Inferior parietal cortex (tissue), 1 donor: ENCODE measurements around the gene LRP8.
"Not testable (repeated sequence)": the region's sequence is repeated elsewhere in the genome, so short reads cannot be mapped to it uniquely, and the experiment has no call there.

Experiments used
- DNase-seq: peaks from one replicate; pipeline ENCODE4 v3.0.0-alpha.2; 2016; ENCODE audit errors: extremely low spot score

Gene LRP8

DNA sequence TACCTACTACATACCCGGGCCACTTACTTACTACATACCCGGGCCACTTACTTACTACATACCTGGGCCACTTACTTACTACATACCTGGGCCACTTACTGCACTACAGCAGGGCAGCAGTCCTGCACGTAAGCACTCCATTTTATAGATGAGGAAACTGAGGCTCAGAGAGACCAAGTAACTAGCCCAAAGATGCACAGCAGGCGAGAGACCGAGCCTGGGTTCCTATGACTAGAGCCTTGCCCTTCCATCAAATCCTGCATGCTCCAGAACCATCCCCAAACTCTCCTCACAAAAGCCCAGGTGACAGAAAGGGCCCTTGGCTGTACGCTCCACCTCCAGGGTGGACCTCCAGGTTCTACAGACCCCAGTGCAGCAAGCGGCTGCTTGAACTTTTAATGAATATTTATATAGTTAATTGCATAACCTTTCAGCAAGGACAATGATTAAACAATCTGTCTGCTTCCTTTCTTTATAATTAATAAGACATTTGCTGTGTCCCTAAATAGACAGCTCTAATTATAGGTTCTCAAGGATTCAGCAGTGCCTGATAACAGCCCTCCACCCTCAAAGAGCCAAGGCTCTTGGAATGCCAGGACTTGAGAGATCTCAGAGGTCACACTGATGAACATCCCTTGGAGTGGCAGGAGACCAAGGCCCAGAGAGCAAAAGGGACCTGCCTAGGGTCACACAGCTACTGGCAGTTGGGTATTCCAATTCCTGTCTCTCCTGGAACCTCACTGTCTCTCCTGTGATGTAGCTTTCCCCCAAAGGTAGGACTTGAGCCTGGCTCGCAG is 43.4 kb downstream of the LRP8 start:
- no peak for DNase-seq

DNA sequence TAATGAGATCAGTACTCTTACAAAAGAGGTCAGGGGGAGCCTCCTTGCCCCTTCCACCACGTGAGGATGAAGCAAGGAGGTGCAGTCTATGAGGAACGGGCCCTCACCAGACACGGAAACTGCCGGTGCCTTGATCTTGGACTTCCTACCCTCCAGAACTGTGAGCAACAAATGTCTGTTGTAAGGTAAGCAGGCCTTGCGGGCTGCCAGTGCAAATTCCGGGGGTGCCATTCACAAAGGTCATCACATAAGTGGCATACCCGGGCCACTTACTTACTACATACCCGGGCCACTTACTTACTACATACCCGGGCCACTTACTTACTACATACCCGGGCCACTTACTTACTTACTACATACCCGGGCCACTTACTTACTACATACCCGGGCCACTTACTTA is 44.7 kb downstream of the LRP8 start:
- not testable (repeated sequence) for DNase-seq

DNA sequence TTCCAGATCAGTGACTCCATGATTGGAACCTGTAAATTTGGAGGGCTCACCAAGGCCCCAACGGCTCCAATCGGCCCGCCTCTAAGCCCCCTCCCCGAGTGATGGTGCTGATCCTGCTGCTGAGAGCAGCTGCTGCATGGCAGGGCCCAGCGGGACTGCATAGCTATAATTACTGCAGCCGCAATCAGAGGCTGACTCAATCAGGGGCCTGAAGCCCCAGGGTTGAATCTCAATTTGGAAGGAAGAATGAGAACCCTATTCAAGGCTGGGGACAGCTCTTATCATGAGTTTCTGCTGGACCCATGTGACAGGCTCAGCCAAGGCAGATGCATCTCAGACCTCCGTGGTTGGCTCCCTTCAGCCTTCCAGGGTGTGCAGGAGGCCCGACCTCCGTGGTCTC is 46.7 kb downstream of the LRP8 start:
- no peak for DNase-seq

DNA sequence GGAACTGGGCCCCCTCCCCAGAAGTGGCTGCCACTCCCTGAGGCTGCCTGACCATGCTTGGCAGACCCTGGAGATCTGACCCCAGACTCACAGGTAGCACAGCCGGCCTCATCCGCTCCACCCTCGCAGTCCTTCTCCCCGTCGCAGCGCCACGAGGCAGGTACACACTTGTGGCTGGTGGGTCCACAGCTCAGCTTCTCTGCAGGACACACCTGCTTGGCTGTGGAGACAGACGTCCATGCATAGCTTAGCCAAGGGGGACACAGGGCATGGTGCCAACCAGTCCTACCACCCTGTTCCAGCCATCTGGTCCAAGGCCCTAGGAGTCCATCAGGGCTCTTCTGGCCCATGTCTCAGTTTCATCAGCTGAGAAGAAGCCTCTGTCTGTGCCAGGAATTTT is 47.4 kb downstream of the LRP8 start:
- no peak for DNase-seq

DNA sequence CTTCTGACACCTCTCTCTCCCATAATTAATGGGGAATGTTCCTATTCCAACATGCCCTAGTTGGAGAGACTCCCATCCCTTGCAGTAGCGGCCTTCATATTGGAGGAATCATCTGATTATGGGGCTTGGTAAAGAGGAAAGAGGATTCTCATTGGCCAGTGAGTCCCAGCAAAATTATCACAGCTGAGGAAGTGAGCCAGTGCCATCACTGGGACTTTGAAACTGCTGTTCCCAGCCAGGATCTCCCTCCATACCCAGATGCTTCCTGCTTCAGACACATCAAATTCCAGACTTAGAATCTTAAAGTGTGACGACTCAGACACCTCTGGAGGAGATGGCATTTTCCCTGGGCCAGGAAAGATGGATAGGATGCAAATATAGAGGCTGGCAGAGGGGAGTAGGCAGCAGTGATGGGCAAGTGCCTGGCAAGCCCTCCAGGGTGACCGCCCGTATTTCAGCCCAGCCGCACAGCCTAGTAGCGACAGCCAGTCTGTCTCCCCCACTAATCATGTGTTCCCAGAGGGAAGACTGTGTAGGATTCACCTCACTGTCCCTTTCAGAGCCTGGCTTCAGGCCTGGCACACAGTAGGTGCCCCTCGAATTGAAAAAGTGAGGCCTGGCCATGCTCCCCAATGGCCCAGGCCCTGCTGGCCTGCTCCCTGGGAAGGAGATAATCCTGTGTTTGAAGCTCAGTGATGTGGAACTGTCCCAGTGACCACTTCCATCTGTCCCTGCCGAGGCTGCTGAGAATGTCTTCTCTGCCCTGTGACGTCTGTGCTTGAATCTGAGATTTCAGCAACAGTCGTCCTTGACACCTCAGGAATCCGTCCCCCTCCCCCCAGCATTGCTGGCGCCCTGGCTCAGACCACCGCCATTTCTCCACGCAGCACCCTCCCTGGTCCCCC is 48.3 kb downstream of the LRP8 start:
- no peak for DNase-seq

DNA sequence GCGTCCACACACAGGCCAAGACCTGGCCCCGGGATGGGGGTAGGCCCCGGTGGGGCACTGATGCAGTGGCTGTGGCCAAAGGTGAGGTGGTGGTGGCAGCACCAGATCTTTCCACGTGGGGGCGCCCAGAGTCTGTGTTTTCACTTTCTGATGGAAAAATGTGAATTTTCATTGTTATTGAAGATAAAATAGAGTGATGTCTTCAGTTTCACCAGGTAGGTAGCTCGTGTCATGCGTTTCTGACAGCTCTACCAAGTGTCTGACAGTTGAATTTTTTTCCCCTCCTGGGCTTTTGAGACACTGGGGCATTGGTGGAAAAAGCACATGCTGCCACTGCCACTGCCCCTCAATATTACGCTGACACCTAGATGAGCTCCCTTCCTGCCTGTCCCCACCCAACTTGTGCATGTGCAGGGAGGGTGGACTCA is 49.6 kb downstream of the LRP8 start:
- DNase-seq: peak; percentile 65

DNA sequence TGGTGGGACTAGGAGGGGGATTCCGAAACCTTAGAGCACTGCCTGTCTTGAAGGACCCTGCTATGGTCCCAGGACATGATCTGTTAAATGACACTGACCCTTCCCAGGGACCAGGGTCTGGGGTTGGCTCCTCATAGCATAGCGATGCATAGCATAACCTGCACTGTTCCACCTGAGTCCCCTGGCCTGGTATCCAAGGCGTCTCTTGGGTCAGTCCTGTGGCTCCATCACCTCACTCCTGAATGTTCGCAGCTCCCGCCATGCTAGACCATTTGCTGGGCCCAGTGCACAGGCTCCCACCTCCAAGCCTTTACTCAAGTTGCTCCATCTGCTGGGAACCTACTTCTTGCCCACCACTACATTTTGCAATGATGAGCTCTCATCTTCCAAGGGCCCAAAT is 50.5 kb downstream of the LRP8 start:
- DNase-seq: no peak

DNA sequence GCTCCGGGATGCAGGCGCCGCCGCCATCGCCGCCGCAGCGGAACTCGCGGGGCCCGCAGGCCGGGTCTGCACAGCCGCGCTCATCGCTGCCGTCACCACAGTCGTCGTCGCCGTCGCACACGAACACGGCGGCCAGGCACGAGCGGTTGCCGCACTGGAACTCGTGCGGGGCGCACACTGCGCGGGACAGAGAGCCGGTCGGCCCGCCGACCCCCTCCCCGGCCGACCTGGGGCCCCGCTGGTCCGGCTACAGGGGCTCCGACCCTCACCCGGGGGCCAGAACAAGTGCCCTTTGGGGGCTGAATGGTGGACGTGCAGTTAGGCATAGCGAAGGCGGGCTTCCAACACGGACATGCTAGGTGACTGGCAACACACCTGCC is 51.0 kb downstream of the LRP8 start:
- no peak for DNase-seq

DNA sequence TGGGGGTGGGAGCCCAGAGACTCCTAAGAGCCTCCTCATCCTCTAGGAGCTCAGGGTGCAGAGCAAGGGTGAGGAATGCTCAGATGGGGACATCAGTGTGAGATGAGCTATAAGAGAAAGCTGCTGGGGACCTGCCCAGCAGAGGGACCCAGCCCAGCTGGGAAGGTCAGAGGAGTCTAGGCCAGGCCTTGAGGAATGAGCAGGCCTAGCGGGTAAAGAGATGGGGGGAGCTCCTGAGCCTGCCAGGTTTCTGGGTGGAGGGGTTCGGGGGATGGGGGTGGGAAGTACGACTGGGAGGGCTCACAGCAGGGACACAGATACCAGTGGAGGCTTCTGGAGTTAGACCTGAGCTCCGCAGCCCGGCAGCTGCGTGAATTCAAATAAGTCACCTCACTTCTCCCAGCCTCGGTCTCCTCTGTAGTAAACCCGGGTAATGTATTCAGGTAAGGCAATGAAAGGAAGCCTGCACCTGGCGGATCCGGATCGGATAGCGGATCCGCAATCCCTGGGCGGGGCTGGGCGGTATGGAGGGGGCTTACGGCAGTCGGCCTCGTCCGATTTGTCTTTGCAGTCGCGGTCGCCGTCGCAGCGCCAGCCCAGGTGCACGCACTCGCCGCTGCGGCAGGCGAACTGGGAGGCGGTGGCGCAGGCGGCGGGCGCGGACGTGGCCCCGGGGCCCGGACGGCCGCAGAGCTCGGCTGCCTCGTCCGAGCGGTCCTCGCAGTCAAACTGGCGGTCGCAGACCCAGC is 51.5 kb downstream of the LRP8 start:
- no peak for DNase-seq

DNA sequence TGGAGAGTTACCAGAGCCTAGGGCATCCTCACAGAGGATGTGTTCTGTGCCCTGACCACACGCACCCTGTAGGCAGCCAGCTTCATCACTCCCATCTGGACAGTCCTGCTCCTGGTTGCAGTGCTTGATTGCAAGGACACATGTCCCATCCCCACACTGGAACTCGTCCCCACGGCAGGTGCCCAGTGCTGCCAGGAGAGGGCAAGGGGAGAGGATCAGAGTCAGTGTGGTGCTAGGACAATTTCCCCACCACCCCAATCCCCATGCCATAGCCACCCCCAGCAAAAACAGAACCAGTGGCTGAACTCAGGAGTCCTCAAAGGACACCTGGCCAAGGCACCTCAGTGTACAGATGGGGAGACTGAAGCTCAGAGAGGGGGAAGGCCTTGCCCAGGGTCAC is 52.3 kb downstream of the LRP8 start:
- DNase-seq: no peak

DNA sequence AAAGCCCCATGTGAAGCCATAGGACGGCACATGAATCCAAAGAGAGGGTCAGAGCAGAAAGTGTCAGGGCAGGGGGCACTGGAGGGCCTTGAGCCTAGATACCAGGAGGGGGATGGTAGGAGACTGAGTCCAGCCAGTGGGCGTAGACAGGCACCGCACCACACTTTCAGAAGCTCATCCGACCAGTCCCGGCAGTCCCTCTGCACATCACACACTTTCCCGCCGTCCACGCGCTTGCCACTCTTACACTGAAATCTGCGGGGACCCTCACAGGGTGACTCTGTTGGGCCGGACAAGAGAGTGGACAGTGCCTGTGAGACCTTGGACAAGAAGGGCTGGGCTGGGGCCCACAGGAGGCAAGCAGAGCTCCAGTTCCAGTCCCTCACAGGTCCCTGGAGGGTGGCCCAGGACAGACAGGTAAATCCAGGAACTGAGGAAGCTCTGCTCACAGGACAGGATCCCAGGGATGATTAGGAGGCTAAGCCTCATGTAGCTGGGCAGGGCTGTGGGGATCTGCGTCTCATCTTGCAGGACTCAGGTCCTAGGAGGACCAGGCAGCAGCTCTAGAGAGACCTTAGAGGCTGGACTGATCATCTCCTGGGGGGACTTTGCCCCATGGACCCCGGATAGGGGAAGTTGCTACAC is 53.2 kb downstream of the LRP8 start:
- DNase-seq: no peak

DNA sequence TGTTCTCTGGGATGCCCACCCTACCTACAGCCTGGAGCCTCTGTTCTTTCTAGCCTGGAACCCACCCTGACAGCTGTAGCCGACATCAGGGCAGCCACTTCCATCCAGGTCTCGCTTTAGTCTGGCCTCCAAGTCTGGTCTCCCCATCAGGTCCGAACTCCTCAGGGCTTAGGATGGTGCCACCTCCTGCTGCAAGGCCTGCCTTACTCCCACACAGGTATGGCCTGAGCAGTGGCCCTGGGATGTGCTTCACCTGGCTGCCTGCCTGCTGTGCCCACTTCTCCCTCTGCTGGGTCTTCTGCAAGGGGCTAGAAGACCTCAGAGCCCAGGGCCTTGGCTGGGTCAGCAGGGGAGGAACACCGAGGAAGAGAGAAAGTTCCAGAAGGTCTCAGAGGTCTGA is 53.8 kb downstream of the LRP8 start:
- DNase-seq: no peak

DNA sequence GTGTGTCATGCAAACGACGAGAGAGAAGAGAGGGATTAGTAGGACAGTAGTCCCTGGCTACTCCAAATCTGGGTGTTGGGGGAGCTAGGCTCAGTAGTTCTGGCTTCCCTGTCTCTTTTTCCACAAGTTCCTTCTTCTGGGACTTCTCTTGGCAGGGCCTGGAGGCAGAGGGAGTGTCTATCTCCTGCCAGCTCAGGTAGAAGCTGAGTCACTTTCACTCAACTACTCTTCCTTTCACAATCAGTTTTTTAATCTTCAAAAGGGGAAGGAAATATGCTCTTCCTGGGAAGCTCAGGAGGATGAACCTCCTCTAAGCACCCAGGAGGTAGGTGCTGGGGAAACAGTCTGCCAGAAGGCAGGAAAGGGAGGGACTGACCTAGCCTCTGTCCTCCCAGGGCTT is 54.3 kb downstream of the LRP8 start:
- DNase-seq: no peak

DNA sequence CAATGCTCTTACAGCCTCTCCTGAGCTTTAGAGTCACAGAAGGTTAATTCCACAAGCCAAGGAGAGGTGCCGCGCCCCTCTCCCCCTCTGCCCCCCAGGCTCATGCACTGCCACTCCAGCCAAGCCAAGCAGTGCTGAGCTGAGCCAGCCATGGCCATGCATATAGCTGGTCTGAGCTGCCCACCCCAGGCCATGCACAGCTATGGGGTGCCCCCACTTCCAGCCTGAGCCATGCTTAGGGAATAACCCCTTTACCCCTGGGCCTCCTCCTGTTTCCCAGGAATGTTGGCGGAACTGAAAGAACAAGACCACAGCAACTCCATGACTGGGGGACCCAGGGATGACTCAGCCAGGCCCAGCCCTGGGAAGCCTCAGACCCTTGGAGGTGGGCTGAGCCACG is 55.5 kb downstream of the LRP8 start:
- no peak for DNase-seq

DNA sequence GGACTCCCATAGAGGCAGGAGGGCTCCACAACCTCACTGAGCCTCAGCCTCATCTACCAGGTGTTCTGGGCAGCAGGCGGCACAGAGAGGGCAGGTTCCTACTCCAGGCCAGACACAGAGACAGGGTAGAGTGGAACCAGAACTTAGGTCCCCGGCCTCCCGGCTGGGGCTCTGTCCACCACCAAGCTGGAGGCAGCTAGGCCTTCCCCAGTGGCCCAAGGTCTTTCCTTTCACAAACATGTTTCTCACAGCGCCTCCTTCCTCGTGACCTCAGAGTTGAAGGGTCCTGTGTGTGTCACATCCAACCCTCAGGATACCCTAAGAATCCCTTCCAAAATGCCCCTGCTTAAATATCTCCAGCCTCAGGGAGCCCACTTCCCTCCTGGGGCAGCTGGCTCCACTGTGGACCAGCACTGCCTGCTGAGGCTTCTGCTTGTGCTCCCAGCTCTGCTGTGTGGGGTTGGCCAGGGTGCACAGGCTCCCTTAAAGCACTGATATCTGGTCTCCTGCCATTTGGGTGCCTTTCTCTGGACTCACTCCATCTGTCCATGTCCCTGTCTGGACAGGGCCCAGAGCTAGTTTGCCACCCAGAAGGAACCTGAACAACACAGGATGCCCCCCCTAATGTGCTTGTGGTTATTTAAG is 56.3 kb downstream of the LRP8 start:
- DNase-seq: no peak

DNA sequence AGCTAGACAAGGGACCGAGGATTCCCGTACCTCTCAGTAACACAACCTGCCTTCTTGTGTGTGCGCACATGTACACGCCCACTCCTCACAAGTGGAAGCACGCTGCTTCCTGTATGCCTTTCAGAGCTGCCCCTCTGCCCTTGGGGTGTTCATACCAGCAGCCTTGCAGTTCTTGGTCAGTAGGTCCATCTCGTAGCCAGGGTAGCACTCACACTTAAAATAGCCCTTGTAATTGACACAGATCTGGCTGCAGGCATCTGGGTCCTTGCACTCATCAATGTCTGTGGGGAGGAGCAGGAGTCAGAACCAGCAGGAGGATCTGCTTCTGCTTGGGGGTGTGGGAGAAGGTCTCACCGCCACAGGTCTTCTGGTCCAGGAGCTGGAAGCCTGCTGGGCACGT is 57.0 kb downstream of the LRP8 start:
- DNase-seq: no peak

DNA sequence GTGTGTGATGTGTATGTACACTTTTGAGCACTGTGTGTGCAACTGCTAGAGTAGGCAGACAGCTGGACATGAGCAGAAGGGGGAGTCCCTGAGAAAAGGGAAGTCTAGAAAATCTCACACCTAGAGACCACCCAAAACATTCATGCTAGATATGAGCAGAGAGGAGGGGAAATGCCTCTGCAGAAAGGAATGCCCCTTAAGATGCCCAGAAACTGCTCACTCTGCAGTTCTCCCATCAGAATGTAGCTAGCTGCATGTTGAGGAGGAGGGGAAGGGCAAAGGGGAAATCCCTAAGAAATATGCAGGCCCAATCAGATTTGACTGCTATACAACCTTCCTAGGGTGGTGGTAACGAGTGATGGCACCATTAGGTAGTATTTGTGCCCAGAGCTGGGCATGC is 57.8 kb downstream of the LRP8 start:
- no peak for DNase-seq

DNA sequence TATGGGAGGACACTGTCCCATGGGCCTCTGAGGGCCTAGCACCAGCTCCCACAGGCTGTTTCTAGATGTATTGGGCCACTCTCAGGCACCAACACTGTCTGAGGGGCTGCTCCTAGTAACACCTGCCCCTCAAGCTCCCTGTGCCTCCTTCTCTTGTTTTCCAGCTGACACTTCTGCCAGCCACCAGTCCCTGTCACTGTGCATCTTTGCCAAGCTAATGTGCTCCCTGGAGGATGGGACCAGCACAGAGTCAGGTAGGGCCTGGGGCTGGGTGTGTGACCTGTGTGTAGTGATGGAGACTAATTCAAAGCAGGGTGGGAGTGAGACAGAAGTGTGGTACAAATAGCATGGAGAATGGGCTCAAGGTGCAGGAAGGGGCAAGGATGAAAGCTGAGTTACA is 60.1 kb downstream of the LRP8 start:
- no peak for DNase-seq

DNA sequence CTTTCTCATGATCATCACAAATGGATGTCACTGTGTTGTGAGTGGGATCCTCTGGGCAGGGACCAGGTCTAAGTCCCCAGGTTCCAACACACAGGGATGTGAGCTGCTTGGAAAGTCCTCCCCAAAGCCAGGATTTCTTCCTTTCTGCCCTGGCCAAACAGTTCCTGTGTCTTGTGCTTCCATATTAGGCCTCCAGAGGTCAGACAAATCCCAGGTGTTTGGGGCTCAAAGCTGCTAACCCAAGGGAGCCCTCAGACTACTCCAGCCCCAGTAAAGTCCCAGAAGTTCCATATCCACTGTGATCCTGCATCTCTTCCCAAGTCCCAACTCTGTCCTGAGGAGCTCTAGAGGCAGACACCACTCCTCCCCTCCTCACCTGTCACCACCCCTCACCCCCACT is 61.8 kb downstream of the LRP8 start:
- DNase-seq: no peak

DNA sequence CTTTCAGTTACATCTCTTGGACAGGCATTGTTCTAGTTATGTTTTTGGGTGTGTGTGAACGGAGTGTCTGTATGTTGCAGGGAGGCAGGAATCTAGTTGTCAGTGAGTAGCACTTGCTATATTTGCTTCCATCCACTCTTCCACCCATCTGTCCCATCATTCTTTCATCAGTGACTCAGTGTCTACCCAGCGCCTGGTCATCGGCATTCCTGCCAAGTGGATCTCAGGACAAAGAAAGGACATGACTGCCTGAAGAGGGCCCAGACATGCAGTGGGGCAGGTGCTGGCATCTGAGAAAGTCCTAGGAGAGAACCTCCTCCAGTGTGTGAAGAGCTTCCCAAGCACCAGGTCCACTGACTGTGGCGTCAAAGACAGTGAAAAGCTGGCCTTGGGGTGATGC is 62.3 kb downstream of the LRP8 start:
- no peak for DNase-seq

DNA sequence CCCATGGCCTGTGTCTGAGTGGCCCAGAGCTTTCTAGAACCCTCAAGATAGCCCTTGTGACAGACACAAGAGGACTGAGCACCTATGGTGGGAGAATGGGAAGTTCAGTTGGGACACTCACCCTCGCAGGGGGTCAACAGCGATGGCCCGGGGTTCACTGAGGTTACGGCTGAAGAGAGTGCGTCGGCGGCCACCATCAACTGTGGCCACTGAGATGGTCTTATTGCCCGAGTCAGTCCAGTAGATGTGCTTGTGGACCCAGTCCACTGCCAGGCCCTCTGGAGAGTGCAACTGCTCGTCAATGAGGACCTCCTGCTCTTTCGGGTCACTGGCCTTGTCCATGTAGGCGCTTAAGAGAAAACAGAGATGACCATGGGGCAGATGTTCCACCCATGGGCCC is 63.8 kb downstream of the LRP8 start:
- DNase-seq: no peak
